ENCODE data around the gene ALG5.

Gene ALG5

DNA sequence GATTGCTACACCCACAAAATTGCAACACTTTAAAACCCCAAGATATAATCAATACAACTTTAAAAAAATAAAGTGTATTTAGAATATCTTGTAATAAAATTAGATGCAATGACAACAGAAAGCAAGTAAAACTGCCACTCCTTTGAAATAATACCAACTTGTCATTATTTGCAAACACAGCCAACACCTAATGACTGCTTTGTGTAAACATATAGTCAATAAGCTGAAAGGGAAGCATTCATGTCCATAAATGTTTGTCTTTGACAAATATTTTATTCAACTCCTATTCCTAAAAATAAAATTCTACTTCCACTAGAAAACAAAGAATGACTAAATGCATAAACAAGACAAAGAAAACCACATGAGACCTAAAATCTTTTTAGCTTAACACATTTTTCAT, 85.7 kb downstream of the ALG5 start:
- no peak for DNase-seq

DNA sequence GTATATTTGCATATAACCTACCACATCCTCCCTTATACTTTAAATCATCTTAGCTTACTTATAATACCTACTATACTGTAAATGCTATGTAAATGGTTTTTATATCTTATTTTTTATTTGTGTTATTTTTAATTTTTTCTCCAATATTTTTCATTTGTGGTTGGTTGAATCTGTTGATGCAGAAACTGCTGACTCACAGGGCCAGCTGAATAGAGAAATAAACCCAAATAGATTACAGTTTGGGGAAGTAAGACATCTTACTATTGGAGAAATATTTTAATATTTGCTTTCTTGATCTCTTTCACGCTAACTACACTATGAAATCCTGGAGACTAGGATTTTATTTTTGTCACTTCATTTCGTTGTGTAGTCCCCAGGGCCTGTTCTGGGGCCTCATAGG, 86.2 kb downstream of the ALG5 start:
- DNase-seq, result no peak

DNA sequence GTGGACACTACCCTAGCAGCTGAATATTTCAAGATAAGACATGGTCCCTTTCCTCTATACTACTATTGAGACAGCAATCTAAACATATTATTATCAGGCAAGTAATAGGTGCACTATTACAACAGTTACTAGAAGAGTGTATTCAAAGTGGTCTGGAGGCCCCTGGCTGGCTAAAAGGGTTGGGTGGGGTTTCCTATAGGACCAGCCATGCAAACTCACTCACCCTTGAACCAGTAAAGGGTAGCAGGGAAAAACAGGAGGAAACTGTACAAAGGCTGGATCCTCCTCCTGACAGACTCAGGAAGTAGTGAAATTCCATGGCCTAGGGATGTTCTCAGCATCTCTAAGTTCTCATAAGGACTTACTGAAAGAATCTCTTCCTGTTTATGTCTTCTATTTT, 86.8 kb downstream of the ALG5 start:
- DNase-seq, result no peak

DNA sequence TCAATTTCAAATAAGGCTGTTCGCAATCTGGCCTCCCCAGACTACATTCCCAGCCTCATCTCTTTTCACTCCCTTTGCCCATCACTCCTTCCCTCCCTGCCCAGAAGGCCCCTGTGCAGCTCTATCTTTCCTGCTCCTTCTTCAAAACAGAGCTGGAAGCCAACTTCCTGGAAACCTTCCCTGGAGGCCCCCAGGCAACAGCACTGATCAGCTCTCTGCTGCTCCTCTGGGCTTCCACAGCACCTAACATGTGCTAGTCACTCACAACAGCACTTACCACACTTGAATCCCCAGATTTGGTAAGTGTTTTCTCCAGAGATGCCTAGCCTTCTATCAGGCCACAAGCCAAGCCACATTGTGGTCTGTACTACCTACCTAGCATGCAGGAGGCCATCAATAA, 88.6 kb downstream of the ALG5 start:
- DNase-seq, result no peak

DNA sequence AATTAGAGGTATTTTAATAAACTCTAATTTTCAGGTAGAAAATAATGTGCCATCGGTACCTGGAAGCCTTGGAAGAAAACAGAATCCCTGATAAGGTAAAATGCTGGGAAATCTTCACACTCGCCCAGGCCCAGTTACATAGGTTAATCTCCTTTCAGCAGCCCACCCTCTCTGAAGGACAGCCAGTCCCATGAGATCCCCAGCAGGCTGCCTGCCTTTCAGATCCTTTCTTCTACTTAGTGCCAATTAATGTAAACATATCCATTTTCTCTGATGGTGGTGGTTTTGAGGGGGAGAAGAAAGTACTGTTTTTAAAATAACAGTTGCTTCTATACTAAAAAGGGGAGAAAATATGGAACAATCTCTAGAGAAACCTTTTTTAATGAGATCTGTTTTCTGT, 91.3 kb downstream of the ALG5 start:
- no peak for DNase-seq

DNA sequence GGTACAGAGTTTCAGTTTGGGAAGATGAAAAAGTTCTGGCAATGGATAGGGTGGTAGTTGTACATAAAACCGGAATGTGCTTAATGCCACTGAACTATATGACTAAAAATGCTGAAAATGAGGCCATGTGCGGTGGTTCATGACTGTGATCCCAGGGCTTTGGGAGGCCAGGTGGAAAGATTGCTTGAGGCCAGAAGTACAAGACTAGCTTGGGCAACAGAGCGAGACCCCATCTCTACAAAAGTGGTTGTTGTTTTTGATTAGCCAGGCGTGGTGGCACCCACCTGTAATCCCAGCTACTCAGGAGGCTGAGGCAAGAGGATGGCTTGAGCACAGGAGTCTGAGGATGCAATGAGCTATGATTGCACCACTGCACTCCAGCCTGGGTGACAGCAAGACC, 91.9 kb downstream of the ALG5 start:
- DNase-seq, result no peak

DNA sequence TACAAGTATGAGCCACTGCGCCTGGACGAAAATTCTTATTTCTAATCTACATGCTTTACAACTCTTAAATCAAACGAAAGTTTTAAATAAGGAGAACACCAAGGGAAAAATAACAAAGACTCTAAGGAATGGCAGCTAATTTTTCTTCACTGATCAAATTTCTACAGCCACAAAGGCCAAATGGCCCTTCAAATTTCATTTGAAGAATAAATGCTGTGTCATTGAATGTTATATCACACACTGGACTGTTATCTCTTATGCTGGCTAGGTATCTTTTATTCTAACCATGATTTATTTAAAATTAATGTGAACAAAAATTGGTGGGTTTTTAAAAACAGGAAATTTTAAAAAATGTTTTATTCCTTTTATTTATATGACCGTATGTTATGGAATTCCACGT, 93.2 kb downstream of the ALG5 start:
- DNase-seq, result no peak

DNA sequence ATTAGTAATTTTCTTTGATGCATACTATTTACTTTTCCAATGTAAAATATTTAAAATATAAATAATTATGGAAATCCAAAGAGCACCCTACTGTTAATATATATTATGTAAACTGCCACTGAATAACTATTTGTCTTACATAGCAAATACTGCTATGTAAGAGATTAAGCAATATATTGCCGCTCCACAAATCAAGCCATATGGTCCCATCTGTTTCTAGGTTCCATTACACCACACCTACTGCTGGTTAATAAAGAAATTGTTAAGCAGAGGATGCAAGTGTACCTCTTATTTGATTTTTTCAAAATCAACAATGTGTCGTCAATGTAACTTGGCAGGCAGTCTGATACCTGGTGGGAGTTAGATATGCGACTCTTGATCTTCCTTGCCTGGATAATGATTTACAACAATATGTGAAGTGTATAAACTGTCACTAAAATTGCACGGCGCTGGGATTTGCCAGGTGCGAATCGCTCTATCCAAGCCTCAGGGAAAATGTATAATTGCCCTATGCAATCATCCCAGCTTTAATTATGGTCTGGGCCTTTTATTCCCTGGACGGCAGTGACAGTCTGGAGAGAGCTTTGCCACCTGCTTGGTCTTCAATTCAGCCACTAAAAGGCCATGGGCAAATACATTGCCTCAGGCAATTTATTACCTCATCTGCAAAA, 95.1 kb downstream of the ALG5 start:
- DNase-seq, result no peak

Data from CD4-positive, alpha-beta T cell treated with Interleukin-17A for 1 hour (primary cell).